ENCODE results near the gene TCF25.

The TCF25 gene

GRCh38 chr16:89951509-89951908 lies 78.1 kb downstream of the TCF25 start:
- no peaks in the 10 kb centered on the region for H3K4me1 ChIP-seq (ENCODE audit: control insufficient read depth, insufficient read depth, low read length)
- CTCF ChIA-PET = interaction anchor here (1.4 kb wide), 1 partner anchor 27 kb away, joined by 5 read pairs; no protein-coding TSS in a partner anchor
- POLR2A ChIA-PET = interaction anchor here (0.6 to 1.5 kb wide), 4 partner anchors 18 to 30 kb away, joined by 3 to 6 read pairs (median 3); partner anchors contain the start of gene TUBB3

DNA sequence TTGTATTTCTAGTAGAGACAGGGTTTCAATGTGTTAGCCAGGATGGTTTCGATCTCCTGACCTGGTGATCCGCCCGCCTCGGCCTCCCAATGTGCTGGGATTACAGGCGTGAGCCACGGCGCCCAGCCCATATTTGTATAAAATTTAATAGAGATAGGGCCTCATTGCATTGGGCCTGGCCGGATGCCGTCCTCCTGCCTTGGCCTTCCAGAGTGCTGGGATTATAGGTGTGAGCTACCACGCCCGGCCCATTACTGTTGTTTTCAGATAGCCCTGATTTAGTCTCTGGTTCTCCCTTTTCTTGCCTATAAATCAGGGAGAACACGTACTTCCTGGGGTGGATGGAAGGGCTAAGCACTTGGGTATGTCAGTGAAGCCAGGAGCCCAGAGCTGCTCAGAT lies 78.7 kb downstream of the TCF25 start:
- H3K27ac ChIP-seq (ENCODE audit: extremely low read depth, low read depth, low read length) = no peak overlapping the region
- no peak overlapping the region for H3K4me3 ChIP-seq (ENCODE audit: low read depth, low read length)
- ChIA-PET CTCF (no interaction called here), POLR2A (interaction anchor here (1.5 kb wide), 1 partner anchor 29 kb away, joined by 6 read pairs; the partner anchor contains the start of gene TUBB3)
- H3K4me1 ChIP-seq (ENCODE audit: control insufficient read depth, insufficient read depth, low read length) = no peaks in the 10 kb centered on the region
- no peak for TF ChIP-seq ZNF423 (tag by site-specific recombination; IDR thresholded peaks at IDR 0.05)
- TF ChIP-seq, protein P1, sequence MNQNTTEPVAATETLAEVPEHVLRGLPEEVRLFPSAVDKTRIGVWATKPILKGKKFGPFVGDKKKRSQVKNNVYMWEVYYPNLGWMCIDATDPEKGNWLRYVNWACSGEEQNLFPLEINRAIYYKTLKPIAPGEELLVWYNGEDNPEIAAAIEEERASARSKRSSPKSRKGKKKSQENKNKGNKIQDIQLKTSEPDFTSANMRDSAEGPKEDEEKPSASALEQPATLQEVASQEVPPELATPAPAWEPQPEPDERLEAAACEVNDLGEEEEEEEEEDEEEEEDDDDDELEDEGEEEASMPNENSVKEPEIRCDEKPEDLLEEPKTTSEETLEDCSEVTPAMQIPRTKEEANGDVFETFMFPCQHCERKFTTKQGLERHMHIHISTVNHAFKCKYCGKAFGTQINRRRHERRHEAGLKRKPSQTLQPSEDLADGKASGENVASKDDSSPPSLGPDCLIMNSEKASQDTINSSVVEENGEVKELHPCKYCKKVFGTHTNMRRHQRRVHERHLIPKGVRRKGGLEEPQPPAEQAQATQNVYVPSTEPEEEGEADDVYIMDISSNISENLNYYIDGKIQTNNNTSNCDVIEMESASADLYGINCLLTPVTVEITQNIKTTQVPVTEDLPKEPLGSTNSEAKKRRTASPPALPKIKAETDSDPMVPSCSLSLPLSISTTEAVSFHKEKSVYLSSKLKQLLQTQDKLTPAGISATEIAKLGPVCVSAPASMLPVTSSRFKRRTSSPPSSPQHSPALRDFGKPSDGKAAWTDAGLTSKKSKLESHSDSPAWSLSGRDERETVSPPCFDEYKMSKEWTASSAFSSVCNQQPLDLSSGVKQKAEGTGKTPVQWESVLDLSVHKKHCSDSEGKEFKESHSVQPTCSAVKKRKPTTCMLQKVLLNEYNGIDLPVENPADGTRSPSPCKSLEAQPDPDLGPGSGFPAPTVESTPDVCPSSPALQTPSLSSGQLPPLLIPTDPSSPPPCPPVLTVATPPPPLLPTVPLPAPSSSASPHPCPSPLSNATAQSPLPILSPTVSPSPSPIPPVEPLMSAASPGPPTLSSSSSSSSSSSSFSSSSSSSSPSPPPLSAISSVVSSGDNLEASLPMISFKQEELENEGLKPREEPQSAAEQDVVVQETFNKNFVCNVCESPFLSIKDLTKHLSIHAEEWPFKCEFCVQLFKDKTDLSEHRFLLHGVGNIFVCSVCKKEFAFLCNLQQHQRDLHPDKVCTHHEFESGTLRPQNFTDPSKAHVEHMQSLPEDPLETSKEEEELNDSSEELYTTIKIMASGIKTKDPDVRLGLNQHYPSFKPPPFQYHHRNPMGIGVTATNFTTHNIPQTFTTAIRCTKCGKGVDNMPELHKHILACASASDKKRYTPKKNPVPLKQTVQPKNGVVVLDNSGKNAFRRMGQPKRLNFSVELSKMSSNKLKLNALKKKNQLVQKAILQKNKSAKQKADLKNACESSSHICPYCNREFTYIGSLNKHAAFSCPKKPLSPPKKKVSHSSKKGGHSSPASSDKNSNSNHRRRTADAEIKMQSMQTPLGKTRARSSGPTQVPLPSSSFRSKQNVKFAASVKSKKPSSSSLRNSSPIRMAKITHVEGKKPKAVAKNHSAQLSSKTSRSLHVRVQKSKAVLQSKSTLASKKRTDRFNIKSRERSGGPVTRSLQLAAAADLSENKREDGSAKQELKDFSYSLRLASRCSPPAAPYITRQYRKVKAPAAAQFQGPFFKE (tag by site-specific recombination; IDR thresholded peaks at IDR 0.05; ENCODE audit: borderline replicate concordance) = no peak
- no peak for TF ChIP-seq ZBTB1 (tag by site-specific recombination; IDR thresholded peaks at IDR 0.05)
- no peak for TF ChIP-seq ZNF843 (tag by site-specific recombination; IDR thresholded peaks at IDR 0.05)
- no peak for TF ChIP-seq SETDB1 (IDR thresholded peaks at IDR 0.05; ENCODE audit: insufficient read length, low read length)
- TF ChIP-seq BCL11A (tag by site-specific recombination; IDR thresholded peaks at IDR 0.05; ENCODE audit: low read depth) = no peak
- H3K36me3 ChIP-seq (ENCODE audit: control insufficient read depth in 2 of 2, insufficient read depth in 1 of 2, low read length in 2 of 2) = peaks cover 7 to 28% of the 10 kb centered on the region in 2 experiments; a peak in 2 of 3 replicates
- H3K9me3 ChIP-seq (ENCODE audit: control insufficient read depth, insufficient read depth, low read depth, low read length) = no peaks in the 10 kb centered on the region

More at GRCh38 chr16:89951509-89951908, 78.1 kb downstream of the TCF25 start:
- Histone ChIP-seq H3K36me3 (ENCODE audit: control insufficient read depth in 2 of 2, insufficient read depth in 1 of 2, low read length in 2 of 2) (peaks cover 4 to 22% of the 10 kb centered on the region in 2 experiments; a peak in 2 of 3 replicates), H3K27ac (ENCODE audit: extremely low read depth, low read depth, low read length) (no peak overlapping the region), H3K4me3 (ENCODE audit: low read depth, low read length) (no peak overlapping the region), H3K9me3 (ENCODE audit: control insufficient read depth, insufficient read depth, low read depth, low read length) (no peaks in the 10 kb centered on the region)
- TF ChIP-seq KLF9 (tag by site-specific recombination; IDR thresholded peaks at IDR 0.05; ENCODE audit: low read depth) = no peak
- no peak for TF ChIP-seq ZNF558 (tag by site-specific recombination; IDR thresholded peaks at IDR 0.05)
- TF ChIP-seq ZNF223 (tag by site-specific recombination; IDR thresholded peaks at IDR 0.05) = no peak
- TF ChIP-seq, protein P2, sequence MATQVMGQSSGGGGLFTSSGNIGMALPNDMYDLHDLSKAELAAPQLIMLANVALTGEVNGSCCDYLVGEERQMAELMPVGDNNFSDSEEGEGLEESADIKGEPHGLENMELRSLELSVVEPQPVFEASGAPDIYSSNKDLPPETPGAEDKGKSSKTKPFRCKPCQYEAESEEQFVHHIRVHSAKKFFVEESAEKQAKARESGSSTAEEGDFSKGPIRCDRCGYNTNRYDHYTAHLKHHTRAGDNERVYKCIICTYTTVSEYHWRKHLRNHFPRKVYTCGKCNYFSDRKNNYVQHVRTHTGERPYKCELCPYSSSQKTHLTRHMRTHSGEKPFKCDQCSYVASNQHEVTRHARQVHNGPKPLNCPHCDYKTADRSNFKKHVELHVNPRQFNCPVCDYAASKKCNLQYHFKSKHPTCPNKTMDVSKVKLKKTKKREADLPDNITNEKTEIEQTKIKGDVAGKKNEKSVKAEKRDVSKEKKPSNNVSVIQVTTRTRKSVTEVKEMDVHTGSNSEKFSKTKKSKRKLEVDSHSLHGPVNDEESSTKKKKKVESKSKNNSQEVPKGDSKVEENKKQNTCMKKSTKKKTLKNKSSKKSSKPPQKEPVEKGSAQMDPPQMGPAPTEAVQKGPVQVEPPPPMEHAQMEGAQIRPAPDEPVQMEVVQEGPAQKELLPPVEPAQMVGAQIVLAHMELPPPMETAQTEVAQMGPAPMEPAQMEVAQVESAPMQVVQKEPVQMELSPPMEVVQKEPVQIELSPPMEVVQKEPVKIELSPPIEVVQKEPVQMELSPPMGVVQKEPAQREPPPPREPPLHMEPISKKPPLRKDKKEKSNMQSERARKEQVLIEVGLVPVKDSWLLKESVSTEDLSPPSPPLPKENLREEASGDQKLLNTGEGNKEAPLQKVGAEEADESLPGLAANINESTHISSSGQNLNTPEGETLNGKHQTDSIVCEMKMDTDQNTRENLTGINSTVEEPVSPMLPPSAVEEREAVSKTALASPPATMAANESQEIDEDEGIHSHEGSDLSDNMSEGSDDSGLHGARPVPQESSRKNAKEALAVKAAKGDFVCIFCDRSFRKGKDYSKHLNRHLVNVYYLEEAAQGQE (tag by site-specific recombination; IDR thresholded peaks at IDR 0.05) = no peak
- no peak for TF ChIP-seq MZF1 (tag by site-specific recombination; IDR thresholded peaks at IDR 0.05; ENCODE audit: borderline replicate concordance)
- no peak for TF ChIP-seq ZNF37A (tag by site-specific recombination; IDR thresholded peaks at IDR 0.05)
- TF ChIP-seq, protein P3, sequence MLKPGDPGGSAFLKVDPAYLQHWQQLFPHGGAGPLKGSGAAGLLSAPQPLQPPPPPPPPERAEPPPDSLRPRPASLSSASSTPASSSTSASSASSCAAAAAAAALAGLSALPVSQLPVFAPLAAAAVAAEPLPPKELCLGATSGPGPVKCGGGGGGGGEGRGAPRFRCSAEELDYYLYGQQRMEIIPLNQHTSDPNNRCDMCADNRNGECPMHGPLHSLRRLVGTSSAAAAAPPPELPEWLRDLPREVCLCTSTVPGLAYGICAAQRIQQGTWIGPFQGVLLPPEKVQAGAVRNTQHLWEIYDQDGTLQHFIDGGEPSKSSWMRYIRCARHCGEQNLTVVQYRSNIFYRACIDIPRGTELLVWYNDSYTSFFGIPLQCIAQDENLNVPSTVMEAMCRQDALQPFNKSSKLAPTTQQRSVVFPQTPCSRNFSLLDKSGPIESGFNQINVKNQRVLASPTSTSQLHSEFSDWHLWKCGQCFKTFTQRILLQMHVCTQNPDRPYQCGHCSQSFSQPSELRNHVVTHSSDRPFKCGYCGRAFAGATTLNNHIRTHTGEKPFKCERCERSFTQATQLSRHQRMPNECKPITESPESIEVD (tag by site-specific recombination; IDR thresholded peaks at IDR 0.05) = no peak
- no peak for TF ChIP-seq ZSCAN16 (tag by site-specific recombination; IDR thresholded peaks at IDR 0.05)
- no peak for TF ChIP-seq ZNF621 (tag by site-specific recombination; IDR thresholded peaks at IDR 0.05)
- TF ChIP-seq ZNF366 (tag by site-specific recombination; conservative IDR thresholded peaks at IDR 0.05) = no peak
- TF ChIP-seq, protein P4, sequence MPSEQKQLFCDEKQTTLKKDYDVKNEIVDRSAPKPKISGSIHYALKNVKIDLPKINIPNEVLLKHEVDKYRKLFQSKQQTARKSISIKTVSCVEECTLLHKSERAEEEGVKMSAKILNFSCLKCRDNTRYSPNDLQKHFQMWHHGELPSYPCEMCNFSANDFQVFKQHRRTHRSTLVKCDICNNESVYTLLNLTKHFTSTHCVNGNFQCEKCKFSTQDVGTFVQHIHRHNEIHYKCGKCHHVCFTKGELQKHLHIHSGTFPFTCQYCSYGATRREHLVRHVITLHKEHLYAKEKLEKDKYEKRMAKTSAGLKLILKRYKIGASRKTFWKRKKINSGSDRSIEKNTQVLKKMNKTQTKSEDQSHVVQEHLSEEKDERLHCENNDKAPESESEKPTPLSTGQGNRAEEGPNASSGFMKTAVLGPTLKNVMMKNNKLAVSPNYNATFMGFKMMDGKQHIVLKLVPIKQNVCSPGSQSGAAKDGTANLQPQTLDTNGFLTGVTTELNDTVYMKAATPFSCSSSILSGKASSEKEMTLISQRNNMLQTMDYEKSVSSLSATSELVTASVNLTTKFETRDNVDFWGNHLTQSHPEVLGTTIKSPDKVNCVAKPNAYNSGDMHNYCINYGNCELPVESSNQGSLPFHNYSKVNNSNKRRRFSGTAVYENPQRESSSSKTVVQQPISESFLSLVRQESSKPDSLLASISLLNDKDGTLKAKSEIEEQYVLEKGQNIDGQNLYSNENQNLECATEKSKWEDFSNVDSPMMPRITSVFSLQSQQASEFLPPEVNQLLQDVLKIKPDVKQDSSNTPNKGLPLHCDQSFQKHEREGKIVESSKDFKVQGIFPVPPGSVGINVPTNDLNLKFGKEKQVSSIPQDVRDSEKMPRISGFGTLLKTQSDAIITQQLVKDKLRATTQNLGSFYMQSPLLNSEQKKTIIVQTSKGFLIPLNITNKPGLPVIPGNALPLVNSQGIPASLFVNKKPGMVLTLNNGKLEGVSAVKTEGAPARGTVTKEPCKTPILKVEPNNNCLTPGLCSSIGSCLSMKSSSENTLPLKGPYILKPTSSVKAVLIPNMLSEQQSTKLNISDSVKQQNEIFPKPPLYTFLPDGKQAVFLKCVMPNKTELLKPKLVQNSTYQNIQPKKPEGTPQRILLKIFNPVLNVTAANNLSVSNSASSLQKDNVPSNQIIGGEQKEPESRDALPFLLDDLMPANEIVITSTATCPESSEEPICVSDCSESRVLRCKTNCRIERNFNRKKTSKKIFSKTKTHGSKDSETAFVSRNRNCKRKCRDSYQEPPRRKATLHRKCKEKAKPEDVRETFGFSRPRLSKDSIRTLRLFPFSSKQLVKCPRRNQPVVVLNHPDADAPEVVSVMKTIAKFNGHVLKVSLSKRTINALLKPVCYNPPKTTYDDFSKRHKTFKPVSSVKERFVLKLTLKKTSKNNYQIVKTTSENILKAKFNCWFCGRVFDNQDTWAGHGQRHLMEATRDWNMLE (tag by site-specific recombination; conservative IDR thresholded peaks at IDR 0.05; ENCODE audit: low read depth) = no peak
- no peak for TF ChIP-seq ZEB2 (tag by site-specific recombination; IDR thresholded peaks at IDR 0.05)
- no peak for TF ChIP-seq ZNF214 (tag by site-specific recombination; IDR thresholded peaks at IDR 0.05; ENCODE audit: borderline replicate concordance)
- no peak for TF ChIP-seq ZNF394 (tag by site-specific recombination; IDR thresholded peaks at IDR 0.05; ENCODE audit: borderline replicate concordance)
- TF ChIP-seq ZNF112 (tag by site-specific recombination; IDR thresholded peaks at IDR 0.05) = no peak

Data from HEK293 (cell line).